ENCODE data around the gene NUDT2. TPM values are rescaled to one million over a fixed set of nuclear protein-coding genes. Genes with fewer than 3 reads are reported as not detected.
A peak's percentile ranks its signal among the peaks of the same experiment; 100 is the strongest.

NUDT2 gene
- total and polyA plus RNA-seq, 2 donors (not counting 1 experiment from before 2014, with no cell fraction given), result 12.2 to 20.4 TPM

- peak overlapping the region; percentile 91 for H3K4me3 Mint-ChIP-seq
Measured at GRCh38 chr9:34380034-34380510, 50.7 kb downstream of the NUDT2 start.

More at GRCh38 chr9:34380034-34380510, 50.7 kb downstream of the NUDT2 start:
- Histone ChIP-seq H3K9me3 (ENCODE audit: control extremely low read depth in 1 of 3, control insufficient read depth in 2 of 3, insufficient read depth in 1 of 3, low read length in 2 of 3) (peaks cover 0 to 14% (median 0%) of the 10 kb centered on the region in 3 donors), H3K4me1 (ENCODE audit: control insufficient read depth in 2 of 2, insufficient read depth in 2 of 2, low read length in 2 of 2) (peaks cover 29 to 43% of the 10 kb centered on the region in 2 donors), H3K36me3 (replicated peaks in 1 of 2; ENCODE audit: control extremely low read depth in 1 of 2, control insufficient read depth in 1 of 2, extremely low read depth in 1 of 2, insufficient read depth in 2 of 2, low read length in 1 of 2) (no peaks in the 10 kb centered on the region), H3K79me2 (ENCODE audit: control insufficient read depth, insufficient read depth, low read length) (no peaks in the 10 kb centered on the region), H2AFZ (ENCODE audit: insufficient read depth, low read depth, low read length, poor library complexity, severe bottlenecking) (peak overlapping the region; percentile 88), H3K4me2 (replicated peaks; ENCODE audit: low read depth, low read length, poor library complexity, severe bottlenecking) (peak overlapping the region; percentile 91), H3K4me3 (ENCODE audit: control extremely low read depth in 1 of 5, extremely low read depth in 1 of 5, insufficient read depth in 1 of 5, low read depth in 2 of 5, low read length in 4 of 5) (peak overlapping the region; percentile 19 to 74 (median 58)), H3K9ac (ENCODE audit: low read length) (peak overlapping the region; percentile 69), H4K20me1 (ENCODE audit: control insufficient read depth, insufficient read depth, low read length, poor library complexity, severe bottlenecking) (no peaks in the 10 kb centered on the region), H3K27me3 (replicated peaks in 1 of 4; ENCODE audit: control extremely low read depth in 1 of 4, control insufficient read depth in 3 of 4, insufficient read depth in 4 of 4, low read length in 3 of 4) (peaks cover 0 to 16% (median 4%) of the 10 kb centered on the region in 4 experiments), H3K27ac (ENCODE audit: low read length in 2 of 2) (no peak overlapping the region)
- Mint-ChIP-seq H3K9me3 (ENCODE audit: insufficient read depth) (no peaks in the 10 kb centered on the region), H3K4me1 (peaks cover 43% of the 10 kb centered on the region), H3K27ac (peak overlapping the region; percentile 78), H3K27me3 (no peaks in the 10 kb centered on the region)
- ChIA-PET CTCF (interaction anchor here (0.8 to 5.7 kb wide), 6 partner anchors 47 to 567 kb away, joined by 3 to 72 read pairs (median 8); partner anchors contain the start of gene RPP25L), POLR2A (interaction anchor here (0.6 to 1.0 kb wide), 4 partner anchors 79 to 717 kb away, joined by 3 to 6 read pairs (median 4); partner anchors contain the start of genes DNAI1 and FAM219A)
- WGBS (ENCODE audit: insufficient coverage), result 17% methylated on average over 24 of the region's 24 CpGs
- DNase-seq (peak; percentile 51), ATAC-seq (ENCODE audit: low read depth) (no peak)
- intact Hi-C loops (cut with micrococcal nuclease), result no loop called here
- TF ChIP-seq CTCF (IDR thresholded peaks at IDR 0.05), result no peak
- TF ChIP-seq EZH2 (IDR thresholded peaks at IDR 0.05; ENCODE audit: borderline replicate concordance, insufficient read depth, low read depth, low read length, poor library complexity, severe bottlenecking), result no peak

All from B cell (primary cell).